Stimulated activated CD4-positive, alpha-beta T cell treated with anti-CD3 and anti-CD28 coated beads, Interleukin-15, amount 100 ng/mL, for 48 hours (primary cell): Measurements from ENCODE around the gene NPHS1.

ENCODE experiments used
- DNase-seq, 2 donors: peaks; one replicate each; pipeline ENCODE4 v3.0.0-alpha.2; 2020; ENCODE audit warnings: low read depth in 2 of 2

NPHS1 gene

DNA sequence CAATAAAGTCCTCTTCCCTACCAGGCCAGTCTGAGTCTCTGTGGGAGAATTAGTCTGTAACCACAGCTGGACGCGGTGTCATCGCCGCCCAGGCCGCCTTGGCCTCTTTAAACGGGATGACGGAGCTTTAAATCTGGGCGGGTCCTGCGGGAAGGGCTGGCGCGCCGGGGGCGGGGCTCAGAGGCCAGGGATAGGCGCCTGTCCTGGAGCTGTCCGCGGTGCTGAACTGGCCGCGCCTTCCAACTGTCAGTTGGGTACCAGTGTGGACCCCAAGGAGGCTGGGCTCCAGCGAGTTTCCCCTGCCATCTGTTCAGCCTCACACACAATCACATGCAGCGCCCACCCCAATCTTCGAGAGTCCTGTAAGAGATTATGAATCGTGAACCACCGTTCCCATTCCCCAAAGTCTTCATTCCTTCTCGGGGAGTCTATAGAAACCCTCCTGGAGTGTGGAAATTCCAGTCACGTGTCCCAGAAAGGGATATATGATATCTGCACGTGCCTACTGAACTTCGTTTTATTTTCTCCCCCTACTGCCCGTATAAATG lies 27.5 kb upstream of the NPHS1 start:
- DNase-seq: peak; percentile 73 to 81

DNA sequence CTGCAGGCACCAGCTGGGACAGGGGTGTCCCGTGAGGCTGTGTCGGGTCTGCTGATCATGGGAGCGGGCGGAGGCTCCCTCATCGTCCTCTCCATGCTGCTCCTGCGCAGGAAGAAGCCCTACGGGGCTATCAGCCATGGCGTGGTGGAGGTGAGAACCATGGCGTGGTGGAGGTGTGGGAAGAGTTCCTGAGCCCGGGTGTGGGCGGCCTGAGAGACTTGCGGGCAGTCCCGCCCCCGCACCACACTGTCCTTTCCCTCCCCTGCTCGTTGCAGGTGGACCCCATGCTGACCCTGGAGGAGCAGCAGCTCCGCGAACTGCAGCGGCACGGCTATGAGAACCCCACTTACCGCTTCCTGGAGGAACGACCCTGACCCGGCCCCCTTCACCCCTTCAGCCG lies 26.8 kb upstream of the NPHS1 start:
- no peak for DNase-seq

- no peak for DNase-seq
Observed at GRCh38 chr19:35874392-35874930, 22.2 kb upstream of the NPHS1 start.

DNA sequence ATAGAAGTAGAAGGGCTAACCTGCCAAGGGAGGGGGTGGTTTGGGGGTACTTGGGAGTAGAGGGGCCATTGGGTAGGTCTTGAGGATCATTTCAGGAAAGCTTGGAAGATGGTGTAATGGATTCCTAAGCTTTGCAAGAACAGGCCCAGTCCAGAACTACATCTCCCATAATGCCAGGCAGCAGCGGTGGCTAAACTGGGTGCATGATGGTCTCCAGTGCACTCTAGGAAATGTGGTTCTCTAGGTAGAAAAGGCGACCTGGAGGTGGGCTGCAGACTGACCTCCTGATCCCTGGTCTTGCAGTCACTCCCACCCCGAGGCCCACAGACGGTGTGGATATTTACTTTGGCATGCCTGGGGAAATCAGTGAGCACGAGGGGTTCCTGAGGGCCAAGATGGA lies 19.9 kb upstream of the NPHS1 start:
- no peak for DNase-seq

GRCh38 chr19:35871611-35872010 lies 19.3 kb upstream of the NPHS1 start:
- no peak for DNase-seq

DNA sequence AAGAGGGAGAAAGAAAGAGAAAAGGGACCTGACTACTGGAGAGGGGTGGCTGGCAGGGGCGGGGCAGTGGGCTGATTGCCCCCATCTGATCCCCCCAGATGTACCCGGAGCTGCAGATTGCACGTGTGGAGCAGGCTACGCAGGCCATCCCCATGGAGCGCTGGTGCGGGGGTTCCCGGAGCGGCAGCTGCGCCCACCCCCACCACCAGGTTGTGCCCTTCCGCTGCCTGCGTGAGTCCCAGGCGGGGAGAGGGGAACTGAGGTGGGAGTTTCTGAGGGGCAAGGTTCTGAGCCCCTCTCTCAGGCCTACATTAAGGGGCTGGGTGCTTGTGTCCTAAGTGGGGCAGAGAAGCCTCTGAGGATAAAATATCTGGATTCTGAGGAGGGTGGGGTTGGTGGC lies 18.5 kb upstream of the NPHS1 start:
- no peak for DNase-seq

- peak; percentile 45 to 66 for DNase-seq
Observed at GRCh38 chr19:35870124-35870736, 17.9 kb upstream of the NPHS1 start.

GRCh38 chr19:35869327-35870123 lies 17.2 kb upstream of the NPHS1 start:
- peak; percentile 82 to 88 for DNase-seq

- no peak for DNase-seq
Observed at GRCh38 chr19:35868823-35869326, 16.6 kb upstream of the NPHS1 start.

GRCh38 chr19:35868172-35868822 lies 16.0 kb upstream of the NPHS1 start, which contains the start of gene APLP1:
APLP1 (plus strand) TSS chr19:35868574; CDS start chr19:35868637, 63 bp downstream.
- DNase-seq: peak; percentile 23 to 67

- DNase-seq: no peak
Observed at GRCh38 chr19:35863018-35863417, 10.7 kb upstream of the NPHS1 start.

DNA sequence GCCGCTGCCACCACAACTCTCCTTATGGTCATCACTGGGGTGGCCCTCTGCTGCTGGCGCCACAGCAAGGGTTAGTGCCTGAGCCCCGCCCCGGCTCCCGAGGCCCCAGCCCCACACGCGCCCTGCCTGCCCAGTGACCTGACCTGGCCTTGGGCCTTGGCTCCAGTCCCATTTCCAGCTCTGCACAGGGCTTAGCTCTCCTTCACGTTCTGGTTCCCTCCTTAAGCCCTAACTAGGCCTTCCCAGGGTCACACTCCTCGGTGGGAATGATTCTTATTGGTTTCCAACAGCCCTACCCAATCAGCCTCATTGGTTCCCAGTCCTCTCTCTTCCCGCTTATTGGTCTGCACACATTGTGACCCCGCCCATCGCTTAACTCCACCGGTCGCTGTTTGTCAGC lies 10.2 kb upstream of the NPHS1 start:
- DNase-seq: no peak

- DNase-seq: no peak
Observed at GRCh38 chr19:35861640-35862160, 9.4 kb upstream of the NPHS1 start.

GRCh38 chr19:35860818-35861639 lies 8.7 kb upstream of the NPHS1 start:
- no peak for DNase-seq

- no peak for DNase-seq
Observed at GRCh38 chr19:35860436-35860817, 8.1 kb upstream of the NPHS1 start.

- no peak for DNase-seq
Observed at GRCh38 chr19:35859414-35859813, 7.1 kb upstream of the NPHS1 start.

GRCh38 chr19:35858311-35858710 lies 6.0 kb upstream of the NPHS1 start:
- no peak for DNase-seq

- DNase-seq: no peak
Observed at GRCh38 chr19:35856546-35857149, 4.3 kb upstream of the NPHS1 start, which contains the start of gene KIRREL2. KIRREL2 (plus strand) TSS chr19:35856911; CDS start chr19:35857120, 209 bp downstream.

DNA sequence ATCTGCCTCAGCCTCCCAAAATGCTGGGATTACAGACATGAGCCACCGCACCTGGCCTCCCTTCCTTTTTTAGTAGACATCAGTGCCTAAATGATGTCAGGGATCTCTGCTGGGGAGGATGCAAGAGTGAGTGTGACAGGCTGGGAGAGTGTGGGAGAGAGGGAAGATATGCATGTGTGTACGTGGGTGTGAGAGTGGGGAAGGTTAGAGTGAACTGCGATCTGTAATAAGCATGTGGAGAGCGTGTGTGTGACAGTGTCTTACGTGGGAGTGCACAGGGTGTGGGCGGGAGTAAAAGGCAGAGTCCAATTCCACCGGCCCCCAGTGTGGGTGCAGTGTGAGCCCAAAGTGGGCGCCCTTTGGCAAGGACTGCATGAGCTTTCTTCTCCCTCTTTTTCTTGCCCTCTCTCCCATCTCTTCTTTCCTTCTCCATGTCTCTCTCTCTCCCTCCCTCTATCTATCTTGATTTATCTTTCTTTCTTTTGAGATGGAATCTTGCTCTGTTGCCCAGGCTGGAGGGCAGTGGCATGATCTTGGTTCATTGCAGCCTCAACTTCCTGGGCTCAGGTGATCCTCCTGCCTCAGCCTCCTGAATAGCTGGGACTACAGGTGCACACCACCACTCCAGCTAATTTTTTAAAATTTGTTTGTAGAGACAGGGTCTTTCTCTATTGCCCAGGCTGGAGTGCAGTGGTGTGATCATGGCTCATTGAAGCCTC lies 893 bp upstream of the NPHS1 start:
- DNase-seq: no peak
